SK-N-SH (cell line): ENCODE results near the gene GABARAPL2.
"Not testable (repeated sequence)": the region's sequence is repeated elsewhere in the genome, so short reads cannot be mapped to it uniquely, and the experiment has no call there.

Experiments used
- CTCF ChIP-seq: fragments of 200-600 bp; sonication (generic); IDR thresholded peaks from 2 replicates; pipeline ENCODE4 v1.6.1; 2017; ENCODE audit warnings: antibody characterized with exemption, mild to moderate bottlenecking, moderate library complexity
- ELF1 ChIP-seq: IDR thresholded peaks from 2 replicates; pipeline ENCODE4 v1.4.0; 2012
- EP300 ChIP-seq, 2 experiments: IDR thresholded peaks; 2 replicates each; pipeline versions ENCODE4 v1.4.0 to v1.6.1; 2012; ENCODE audit warnings: borderline replicate concordance in 1 of 2, low read depth in 1 of 2, low read length in 1 of 2
- FOXJ3 ChIP-seq: sonication (generic); formaldehyde crosslinking; IDR thresholded peaks from 2 replicates; pipeline ENCODE4 v1.5.1; 2020; ENCODE audit warnings: mild to moderate bottlenecking, missing genetic modification reagents
- FOXM1 ChIP-seq: IDR thresholded peaks from 2 replicates; pipeline ENCODE4 v1.4.0; 2012; ENCODE audit warnings: low read depth, mild to moderate bottlenecking
- NRF1 ChIP-seq: IDR thresholded peaks from 2 replicates; pipeline ENCODE4 v1.6.1; 2012; ENCODE audit warnings: low read depth, mild to moderate bottlenecking, low read length
- POLR2AphosphoS5 ChIP-seq: IDR thresholded peaks from 2 replicates; pipeline ENCODE4 v1.6.1; 2012; ENCODE audit warnings: low read depth, low read length
- RCOR1 ChIP-seq: fragments of 150-350 bp; IDR thresholded peaks from 2 replicates; pipeline ENCODE4 v1.6.1; 2017; ENCODE audit warnings: antibody characterized with exemption, low read length
- REST ChIP-seq: IDR thresholded peaks from 2 replicates; pipeline ENCODE4 v1.6.1; 2012; ENCODE audit warnings: mild to moderate bottlenecking, low read depth, low read length, moderate library complexity
- RFX5 ChIP-seq: IDR thresholded peaks from 2 replicates; pipeline ENCODE4 v1.6.1; 2012; ENCODE audit warnings: mild to moderate bottlenecking, improper control_type of control experiment, low read length
- SMC3 ChIP-seq: IDR thresholded peaks from 2 replicates; pipeline ENCODE4 v1.6.1; 2012; ENCODE audit warnings: low read depth, low read length, improper control_type of control experiment
- TCF12 ChIP-seq: IDR thresholded peaks from 2 replicates; pipeline ENCODE4 v1.4.0; 2012
- TEAD4 ChIP-seq: IDR thresholded peaks from 2 replicates; pipeline ENCODE4 v1.4.0; 2012; ENCODE audit warnings: mild to moderate bottlenecking, borderline replicate concordance; ENCODE audit not compliant: insufficient read depth
- USF2 ChIP-seq: fragments of 150-350 bp; IDR thresholded peaks from 2 replicates; pipeline ENCODE4 v1.6.1; 2017; ENCODE audit warnings: antibody characterized with exemption, low read length, low read depth, borderline replicate concordance

- not testable (repeated sequence) for TF ChIP-seq CTCF; POLR2AphosphoS5; ELF1; EP300 (IDR thresholded peaks at IDR 0.05; ENCODE audit: borderline replicate concordance in 1 of 2, low read depth in 1 of 2, low read length in 1 of 2); RCOR1; TCF12; SMC3; TEAD4; NRF1; USF2; REST; RFX5; FOXM1; FOXJ3 (CRISPR knock-in tag)
These were observed 17.7 kb upstream of the GABARAPL2 start for GRCh38 chr16:75548456-75548855.
